ENCODE results near the gene EPO.

The EPO gene

DNA sequence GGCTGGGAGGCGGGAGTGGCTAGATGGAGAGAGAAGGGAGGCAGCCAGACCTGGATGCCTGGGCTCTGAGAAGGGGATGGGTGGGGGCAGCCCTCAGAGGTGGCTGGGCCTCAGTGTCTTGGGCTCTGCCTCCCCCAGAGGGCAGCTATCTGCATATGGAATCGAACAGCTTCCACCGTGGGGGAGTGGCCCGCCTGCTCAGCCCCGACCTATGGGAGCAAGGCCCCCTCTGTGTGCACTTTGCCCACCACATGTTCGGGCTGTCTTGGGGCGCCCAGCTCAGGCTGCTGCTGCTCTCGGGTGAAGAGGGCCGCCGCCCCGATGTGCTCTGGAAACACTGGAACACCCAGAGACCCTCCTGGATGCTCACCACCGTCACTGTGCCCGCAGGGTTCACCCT is 16.4 kb downstream of the EPO start:
- no peak overlapping the region for H3K4me2 ChIP-seq (ENCODE audit: low read depth, low read length)
- H3K9me2 ChIP-seq (replicated peaks; ENCODE audit: insufficient read depth, low read length) = no peaks in the 10 kb centered on the region
- no peaks in the 10 kb centered on the region for H3K9me3 ChIP-seq (replicated peaks; ENCODE audit: insufficient read depth, low read length)
- H3F3A ChIP-seq (ENCODE audit: insufficient read depth, low read length) = no peaks in the 10 kb centered on the region
- no peak overlapping the region for H3K4me3 ChIP-seq (ENCODE audit: low read length)
- no peaks in the 10 kb centered on the region for H3K79me2 ChIP-seq (ENCODE audit: low read length)
- peaks cover 78% of the 10 kb centered on the region for H3K27me3 ChIP-seq (replicated peaks; ENCODE audit: insufficient read depth, low read length)
- H4K20me1 ChIP-seq (ENCODE audit: insufficient read depth, low read length) = no peaks in the 10 kb centered on the region
- DNase-seq = no peak
- H2AFZ ChIP-seq (ENCODE audit: low read length) = no peak overlapping the region
- TF ChIP-seq, protein P1, sequence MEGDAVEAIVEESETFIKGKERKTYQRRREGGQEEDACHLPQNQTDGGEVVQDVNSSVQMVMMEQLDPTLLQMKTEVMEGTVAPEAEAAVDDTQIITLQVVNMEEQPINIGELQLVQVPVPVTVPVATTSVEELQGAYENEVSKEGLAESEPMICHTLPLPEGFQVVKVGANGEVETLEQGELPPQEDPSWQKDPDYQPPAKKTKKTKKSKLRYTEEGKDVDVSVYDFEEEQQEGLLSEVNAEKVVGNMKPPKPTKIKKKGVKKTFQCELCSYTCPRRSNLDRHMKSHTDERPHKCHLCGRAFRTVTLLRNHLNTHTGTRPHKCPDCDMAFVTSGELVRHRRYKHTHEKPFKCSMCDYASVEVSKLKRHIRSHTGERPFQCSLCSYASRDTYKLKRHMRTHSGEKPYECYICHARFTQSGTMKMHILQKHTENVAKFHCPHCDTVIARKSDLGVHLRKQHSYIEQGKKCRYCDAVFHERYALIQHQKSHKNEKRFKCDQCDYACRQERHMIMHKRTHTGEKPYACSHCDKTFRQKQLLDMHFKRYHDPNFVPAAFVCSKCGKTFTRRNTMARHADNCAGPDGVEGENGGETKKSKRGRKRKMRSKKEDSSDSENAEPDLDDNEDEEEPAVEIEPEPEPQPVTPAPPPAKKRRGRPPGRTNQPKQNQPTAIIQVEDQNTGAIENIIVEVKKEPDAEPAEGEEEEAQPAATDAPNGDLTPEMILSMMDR (IDR thresholded peaks at IDR 0.05; ENCODE audit: low read length) = no peak
- TF ChIP-seq EZH2 (optimal IDR thresholded peaks at IDR 0.05; ENCODE audit: low read depth, low read length) (no peak), EZH2phosphoT487 (IDR thresholded peaks at IDR 0.05; ENCODE audit: low read length) (no peak)
- no peak overlapping the region for H3K9ac ChIP-seq (ENCODE audit: low read length)
- no peak overlapping the region for H3K27ac ChIP-seq (ENCODE audit: low read length)
- H3K36me3 ChIP-seq (replicated peaks; ENCODE audit: insufficient read depth, low read length) = no peaks in the 10 kb centered on the region
- no peaks in the 10 kb centered on the region for H3K4me1 ChIP-seq (ENCODE audit: low read length)

GRCh38 chr7:100739934-100740333 is 19.7 kb downstream of the EPO start:
- H3K79me2 ChIP-seq (ENCODE audit: low read length) = no peaks in the 10 kb centered on the region
- no peak overlapping the region for H3K4me3 ChIP-seq (ENCODE audit: low read length)
- peaks cover 66% of the 10 kb centered on the region for H3K27me3 ChIP-seq (replicated peaks; ENCODE audit: insufficient read depth, low read length)
- no peaks in the 10 kb centered on the region for H4K20me1 ChIP-seq (ENCODE audit: insufficient read depth, low read length)
- H3K9me2 ChIP-seq (replicated peaks; ENCODE audit: insufficient read depth, low read length) = no peaks in the 10 kb centered on the region
- no peaks in the 10 kb centered on the region for H3F3A ChIP-seq (ENCODE audit: insufficient read depth, low read length)
- H3K9ac ChIP-seq (ENCODE audit: low read length) = no peak overlapping the region
- H3K4me2 ChIP-seq (ENCODE audit: low read depth, low read length) = no peak overlapping the region
- no peaks in the 10 kb centered on the region for H3K4me1 ChIP-seq (ENCODE audit: low read length)
- H3K36me3 ChIP-seq (replicated peaks; ENCODE audit: insufficient read depth, low read length) = no peaks in the 10 kb centered on the region
- H2AFZ ChIP-seq (ENCODE audit: low read length) = no peak overlapping the region
- TF ChIP-seq, protein P1 (IDR thresholded peaks at IDR 0.05; ENCODE audit: low read length) = no peak
- no peak for TF ChIP-seq EZH2phosphoT487 (IDR thresholded peaks at IDR 0.05; ENCODE audit: low read length)
- TF ChIP-seq EZH2 (optimal IDR thresholded peaks at IDR 0.05; ENCODE audit: low read depth, low read length) = no peak
- H3K9me3 ChIP-seq (replicated peaks; ENCODE audit: insufficient read depth, low read length) = no peaks in the 10 kb centered on the region
- DNase-seq = no peak
- no peak overlapping the region for H3K27ac ChIP-seq (ENCODE audit: low read length)

- Histone ChIP-seq H2AFZ (ENCODE audit: low read length) (no peak overlapping the region), H3F3A (ENCODE audit: insufficient read depth, low read length) (no peaks in the 10 kb centered on the region), H3K36me3 (replicated peaks; ENCODE audit: insufficient read depth, low read length) (no peaks in the 10 kb centered on the region), H3K9me2 (replicated peaks; ENCODE audit: insufficient read depth, low read length) (no peaks in the 10 kb centered on the region), H3K9me3 (replicated peaks; ENCODE audit: insufficient read depth, low read length) (no peaks in the 10 kb centered on the region), H4K20me1 (ENCODE audit: insufficient read depth, low read length) (no peaks in the 10 kb centered on the region), H3K27ac (ENCODE audit: low read length) (no peak overlapping the region), H3K27me3 (replicated peaks; ENCODE audit: insufficient read depth, low read length) (peaks cover 62% of the 10 kb centered on the region), H3K4me1 (ENCODE audit: low read length) (no peaks in the 10 kb centered on the region), H3K79me2 (ENCODE audit: low read length) (no peaks in the 10 kb centered on the region), H3K4me2 (ENCODE audit: low read depth, low read length) (no peak overlapping the region), H3K9ac (ENCODE audit: low read length) (no peak overlapping the region), H3K4me3 (ENCODE audit: low read length) (no peak overlapping the region)
- DNase-seq = no peak
- TF ChIP-seq EZH2phosphoT487 (IDR thresholded peaks at IDR 0.05; ENCODE audit: low read length) (no peak), EZH2 (optimal IDR thresholded peaks at IDR 0.05; ENCODE audit: low read depth, low read length) (no peak)
- TF ChIP-seq, protein P1 (IDR thresholded peaks at IDR 0.05; ENCODE audit: low read length) = no peak
Observed at GRCh38 chr7:100744605-100745004, 24.3 kb downstream of the EPO start.
